Activated CD4-positive, alpha-beta memory T cell treated with anti-CD3 and anti-CD28 coated beads for 36 hours (primary cell): ENCODE results near the gene AGR3. TPM values are rescaled to one million over a fixed set of nuclear protein-coding genes. Genes with fewer than 3 reads are reported as not detected.

Source experiments
- CTCF ChIA-PET: fragments of 350-600 bp; sonication (Branson Sonifier 250); formaldehyde crosslinking; loops from one replicate; lab custom pipeline; 2021; ENCODE audit warnings: antibody characterized with exemption, inconsistent platforms; lab: Charles Lee
- POLR2A ChIA-PET: fragments of 350-600 bp; sonication (Branson Sonifier 250); formaldehyde crosslinking; loops from one replicate; lab custom pipeline; 2021; ENCODE audit warnings: antibody characterized with exemption; lab: Charles Lee
- DNase-seq: peaks from one replicate; pipeline ENCODE4 v3.0.0-alpha.2; 2020
- H3K27ac Mint-ChIP-seq: one replicate; pipeline ENCODE4 v1.8.0; 2021; ENCODE audit warnings: mixed read lengths
- H3K27me3 Mint-ChIP-seq: one replicate; pipeline ENCODE4 v1.8.0; 2021; ENCODE audit warnings: mixed read lengths
- H3K36me3 Mint-ChIP-seq: one replicate; pipeline ENCODE4 v1.8.0; 2021; ENCODE audit warnings: mixed read lengths
- H3K4me1 Mint-ChIP-seq: one replicate; pipeline ENCODE4 v1.8.0; 2021; ENCODE audit warnings: low read depth, mixed read lengths
- H3K4me3 Mint-ChIP-seq: one replicate; pipeline ENCODE4 v1.8.0; 2021; ENCODE audit warnings: mild to moderate bottlenecking, mixed read lengths
- H3K9me3 Mint-ChIP-seq: one replicate; pipeline ENCODE4 v1.8.0; 2021; ENCODE audit warnings: mixed read lengths
- intact Hi-C: fragments of 100-400 bp; cut with micrococcal nuclease; formaldehyde crosslinking; loops from one replicate; pipeline ENCODE4 v1.15.1; 2023
- total RNA-seq, 2 experiments: library from RNA; stranded (reverse); gene quantifications; one replicate each; pipeline ENCODE4 v1.2.3, GENCODE V29; 2021

Gene AGR3
- total RNA-seq, 2 experiments from 2014 or later, result not detected

GRCh38 chr7:16916738-16917137 is 35.0 kb upstream of the AGR3 start:
- no peaks in the 10 kb centered on the region for H3K36me3 Mint-ChIP-seq
- intact Hi-C loops, result loop anchor here (5.0 kb wide), 2 partner anchors 484 to 839 kb away; no protein-coding TSS in a partner anchor
- H3K4me1 Mint-ChIP-seq, result no peaks in the 10 kb centered on the region
- no peak overlapping the region for H3K27ac Mint-ChIP-seq
- no peak for DNase-seq
- no peaks in the 10 kb centered on the region for H3K9me3 Mint-ChIP-seq
- no peak overlapping the region for H3K4me3 Mint-ChIP-seq
- CTCF ChIA-PET, result interaction anchor here (1.1 to 3.7 kb wide), 4 partner anchors 12 to 222 kb away, joined by 3 to 48 read pairs (median 19); partner anchors contain the start of gene AGR2
- POLR2A ChIA-PET, result no interaction called here
- H3K27me3 Mint-ChIP-seq, result no peaks in the 10 kb centered on the region

- no peak for DNase-seq
- POLR2A ChIA-PET, result no interaction called here
- CTCF ChIA-PET, result interaction anchor here (1.1 to 3.7 kb wide), 2 partner anchors 11 to 114 kb away, joined by 3 to 48 read pairs; partner anchors contain the start of gene AGR2
- Mint-ChIP-seq H3K4me3 (no peak overlapping the region), H3K27me3 (no peaks in the 10 kb centered on the region), H3K4me1 (no peaks in the 10 kb centered on the region), H3K9me3 (no peaks in the 10 kb centered on the region), H3K27ac (no peak overlapping the region), H3K36me3 (no peaks in the 10 kb centered on the region)
- intact Hi-C loops, result loop anchor here (5.0 kb wide), 2 partner anchors 484 to 839 kb away; no protein-coding TSS in a partner anchor
Observed at GRCh38 chr7:16916105-16916639, 34.4 kb upstream of the AGR3 start.

- intact Hi-C loops, result loop anchor here (5.0 kb wide), 2 partner anchors 483 to 838 kb away; no protein-coding TSS in a partner anchor
- no peak for DNase-seq
- ChIA-PET CTCF (interaction anchor here (3.7 kb wide), 1 partner anchor 113 kb away, joined by 48 read pairs; the partner anchor contains the start of gene AGR2), POLR2A (no interaction called here)
- Mint-ChIP-seq H3K9me3 (no peaks in the 10 kb centered on the region), H3K27ac (no peak overlapping the region), H3K4me1 (no peaks in the 10 kb centered on the region), H3K4me3 (no peak overlapping the region), H3K36me3 (no peaks in the 10 kb centered on the region), H3K27me3 (peaks cover 1% of the 10 kb centered on the region)
Observed at GRCh38 chr7:16915405-16915804, 33.6 kb upstream of the AGR3 start.

GRCh38 chr7:16914771-16915170 is 33.0 kb upstream of the AGR3 start:
- no peak for DNase-seq
- Mint-ChIP-seq H3K36me3 (no peaks in the 10 kb centered on the region), H3K9me3 (no peaks in the 10 kb centered on the region), H3K27ac (no peak overlapping the region), H3K4me1 (no peaks in the 10 kb centered on the region), H3K27me3 (peaks cover 1% of the 10 kb centered on the region), H3K4me3 (no peak overlapping the region)
- ChIA-PET CTCF (interaction anchor here (1.1 kb wide), 1 partner anchor 23 kb away, joined by 3 read pairs; no protein-coding TSS in a partner anchor), POLR2A (no interaction called here)
- intact Hi-C loops, result loop anchor here (5.0 kb wide), 2 partner anchors 482 to 837 kb away; no protein-coding TSS in a partner anchor

- no peaks in the 10 kb centered on the region for H3K4me1 Mint-ChIP-seq
- DNase-seq, result no peak
- no peaks in the 10 kb centered on the region for H3K36me3 Mint-ChIP-seq
Observed at GRCh38 chr7:16913643-16914042, 31.9 kb upstream of the AGR3 start.

GRCh38 chr7:16912540-16912939 is 30.8 kb upstream of the AGR3 start:
- no peak overlapping the region for H3K27ac Mint-ChIP-seq
- DNase-seq, result no peak
- H3K36me3 Mint-ChIP-seq, result no peaks in the 10 kb centered on the region
- no peaks in the 10 kb centered on the region for H3K9me3 Mint-ChIP-seq
- peaks cover 1% of the 10 kb centered on the region for H3K27me3 Mint-ChIP-seq
- intact Hi-C loops, result no loop called here
- H3K4me3 Mint-ChIP-seq, result no peak overlapping the region
- H3K4me1 Mint-ChIP-seq, result no peaks in the 10 kb centered on the region
- POLR2A ChIA-PET, result no interaction called here
- CTCF ChIA-PET, result no interaction called here

More at GRCh38 chr7:16913643-16914042, 31.9 kb upstream of the AGR3 start:
- peaks cover 1% of the 10 kb centered on the region for H3K27me3 Mint-ChIP-seq
- H3K27ac Mint-ChIP-seq, result no peak overlapping the region
- no peaks in the 10 kb centered on the region for H3K9me3 Mint-ChIP-seq
- POLR2A ChIA-PET, result no interaction called here
- no peak overlapping the region for H3K4me3 Mint-ChIP-seq
- intact Hi-C loops, result no loop called here
- CTCF ChIA-PET, result interaction anchor here (1.1 kb wide), 1 partner anchor 22 kb away, joined by 3 read pairs; no protein-coding TSS in a partner anchor

- no peaks in the 10 kb centered on the region for H3K9me3 Mint-ChIP-seq
- intact Hi-C loops, result no loop called here
- H3K27ac Mint-ChIP-seq, result no peak overlapping the region
- peaks cover 8% of the 10 kb centered on the region for H3K27me3 Mint-ChIP-seq
- ChIA-PET POLR2A (no interaction called here), CTCF (interaction anchor here (2.7 kb wide), 1 partner anchor 9 kb away, joined by 15 read pairs; no protein-coding TSS in a partner anchor)
- no peak for DNase-seq
- H3K36me3 Mint-ChIP-seq, result no peaks in the 10 kb centered on the region
- H3K4me3 Mint-ChIP-seq, result no peak overlapping the region
- no peaks in the 10 kb centered on the region for H3K4me1 Mint-ChIP-seq
Observed at GRCh38 chr7:16908561-16908960, 26.8 kb upstream of the AGR3 start.

- no peak overlapping the region for H3K4me3 Mint-ChIP-seq
- no peaks in the 10 kb centered on the region for H3K4me1 Mint-ChIP-seq
- ChIA-PET POLR2A (no interaction called here), CTCF (interaction anchor here (1.0 to 2.7 kb wide), 2 partner anchors 11 to 12 kb away, joined by 3 to 15 read pairs; no protein-coding TSS in a partner anchor)
- H3K9me3 Mint-ChIP-seq, result no peaks in the 10 kb centered on the region
- no peak overlapping the region for H3K27ac Mint-ChIP-seq
- intact Hi-C loops, result no loop called here
- H3K36me3 Mint-ChIP-seq, result no peaks in the 10 kb centered on the region
- peaks cover 6% of the 10 kb centered on the region for H3K27me3 Mint-ChIP-seq
- no peak for DNase-seq
Observed at GRCh38 chr7:16905300-16906044, 23.7 kb upstream of the AGR3 start.

- Mint-ChIP-seq H3K9me3 (no peaks in the 10 kb centered on the region), H3K4me3 (no peak overlapping the region), H3K27me3 (peaks cover 6% of the 10 kb centered on the region), H3K4me1 (no peaks in the 10 kb centered on the region), H3K36me3 (no peaks in the 10 kb centered on the region), H3K27ac (no peak overlapping the region)
- intact Hi-C loops, result no loop called here
- ChIA-PET POLR2A (no interaction called here), CTCF (no interaction called here)
- no peak for DNase-seq
Observed at GRCh38 chr7:16904076-16904475, 22.3 kb upstream of the AGR3 start.

- H3K36me3 Mint-ChIP-seq, result no peaks in the 10 kb centered on the region
Observed at GRCh38 chr7:16900209-16900768, 18.5 kb upstream of the AGR3 start.

GRCh38 chr7:16891874-16892643 is 10.3 kb upstream of the AGR3 start:
- H3K4me1 Mint-ChIP-seq, result peaks cover 19% of the 10 kb centered on the region
- ChIA-PET CTCF (interaction anchor here (0.6 to 2.5 kb wide), 5 partner anchors 22 to 756 kb away, joined by 3 to 30 read pairs (median 4); no protein-coding TSS in a partner anchor), POLR2A (no interaction called here)
- H3K4me3 Mint-ChIP-seq, result no peak overlapping the region
- intact Hi-C loops, result loop anchor here (1.0 kb wide), 1 partner anchor 26 kb away; no protein-coding TSS in a partner anchor
- H3K27ac Mint-ChIP-seq, result no peak overlapping the region
- H3K36me3 Mint-ChIP-seq, result no peaks in the 10 kb centered on the region
- no peak for DNase-seq
- no peaks in the 10 kb centered on the region for H3K27me3 Mint-ChIP-seq
- no peaks in the 10 kb centered on the region for H3K9me3 Mint-ChIP-seq

More at GRCh38 chr7:16900209-16900768, 18.5 kb upstream of the AGR3 start:
- Mint-ChIP-seq H3K27me3 (no peaks in the 10 kb centered on the region), H3K27ac (no peak overlapping the region), H3K4me1 (no peaks in the 10 kb centered on the region), H3K9me3 (no peaks in the 10 kb centered on the region), H3K4me3 (no peak overlapping the region)
- ChIA-PET POLR2A (no interaction called here), CTCF (interaction anchor here (0.8 kb wide), 1 partner anchor 18 kb away, joined by 3 read pairs; no protein-coding TSS in a partner anchor)
- intact Hi-C loops, result no loop called here
- no peak for DNase-seq
